Measurements from ENCODE around the gene CTAG1A. TPM values are rescaled to one million over a fixed set of nuclear protein-coding genes. Genes with fewer than 3 reads are reported as not detected.
"Not testable (repeated sequence)": the region's sequence is repeated elsewhere in the genome, so short reads cannot be mapped to it uniquely, and the experiment has no call there.

Gene CTAG1A
- total RNA-seq, 3 donors from 2014 or later: not detected

DNA sequence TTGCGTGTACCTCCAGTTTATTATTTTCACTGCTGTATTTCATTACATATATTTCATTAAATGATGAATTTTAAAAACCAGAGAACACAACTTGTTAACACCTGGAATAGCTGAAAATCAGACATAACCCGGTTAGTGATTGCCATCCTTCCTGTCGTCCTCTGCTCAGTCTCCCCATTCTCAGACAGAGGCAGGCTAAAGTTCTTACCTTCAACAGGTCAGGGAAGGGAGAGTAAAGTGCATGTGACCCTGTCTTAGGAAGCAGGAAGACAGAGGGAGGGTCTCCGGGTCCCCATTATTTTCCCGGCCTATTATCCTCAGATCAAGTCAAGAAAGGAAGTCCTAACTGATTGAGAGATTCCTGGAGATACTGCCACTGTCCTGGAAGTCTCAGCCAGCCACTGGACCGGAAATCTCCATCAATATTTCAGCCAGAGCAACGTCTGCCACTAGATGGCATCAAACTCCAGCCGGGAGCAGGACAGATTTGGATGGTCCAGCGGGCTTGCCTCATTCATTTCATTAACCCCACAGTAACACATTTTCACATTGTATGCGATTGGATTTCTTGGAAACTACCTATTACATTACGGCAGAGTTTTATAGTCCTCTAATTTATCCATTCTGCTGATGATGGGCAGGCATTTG lies 36.0 kb downstream of the CTAG1A start:
- not testable (repeated sequence) for H3K9me3 Mint-ChIP-seq; ATAC-seq; H3K36me3 Mint-ChIP-seq (ENCODE audit: insufficient read depth); H3K4me3 Mint-ChIP-seq; H3K4me1 Mint-ChIP-seq (ENCODE audit: low read depth); DNase-seq; H3K27me3 Mint-ChIP-seq (ENCODE audit: low read depth)

DNA sequence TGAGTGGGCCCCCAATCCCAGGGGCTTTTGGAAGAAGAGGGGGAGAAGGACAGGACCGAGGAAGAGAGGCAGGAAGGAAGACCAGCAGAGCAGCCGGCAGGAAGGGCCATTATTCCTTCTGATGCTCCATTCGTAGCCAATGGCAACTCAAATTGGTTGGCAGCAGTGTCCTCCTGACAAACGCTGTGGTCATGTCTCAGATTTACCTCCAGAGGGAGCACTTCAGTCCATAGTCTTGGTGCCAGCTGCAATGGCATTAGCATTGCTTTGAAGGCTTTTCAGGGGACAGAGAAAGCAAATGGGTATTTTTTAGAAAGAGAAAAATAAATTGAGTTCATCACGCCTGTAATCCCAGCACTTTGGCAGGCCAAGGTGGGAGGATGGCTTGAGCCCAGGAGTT lies 44.0 kb downstream of the CTAG1A start:
- ATAC-seq: peak; percentile 55 to 66
- H3K27me3 Mint-ChIP-seq (ENCODE audit: low read depth); H3K9me3 Mint-ChIP-seq; H3K4me3 Mint-ChIP-seq; H3K4me1 Mint-ChIP-seq (ENCODE audit: low read depth); H3K36me3 Mint-ChIP-seq (ENCODE audit: insufficient read depth); DNase-seq: not testable (repeated sequence)

DNA sequence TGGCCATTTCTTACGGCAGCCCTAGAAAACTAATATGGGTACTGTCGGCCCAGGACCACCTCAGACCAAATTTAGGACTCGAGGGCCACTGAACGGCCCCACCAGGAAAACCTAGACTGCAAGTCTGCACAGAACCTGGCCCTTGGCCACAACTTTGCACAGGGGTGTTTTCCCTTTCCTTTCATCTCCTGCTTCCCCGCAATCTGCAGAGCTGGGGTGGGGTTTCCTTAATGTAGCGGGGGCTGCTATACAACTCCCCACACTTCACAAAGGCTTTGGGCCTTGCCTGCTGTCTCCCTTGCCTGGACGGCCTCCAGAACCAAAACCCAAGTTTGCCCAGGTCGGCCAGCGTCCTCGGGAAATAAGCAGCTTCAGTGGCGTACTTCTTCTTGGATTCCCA lies 46.0 kb downstream of the CTAG1A start:
- not testable (repeated sequence) for H3K9me3 Mint-ChIP-seq; H3K4me1 Mint-ChIP-seq (ENCODE audit: low read depth); ATAC-seq; H3K36me3 Mint-ChIP-seq (ENCODE audit: insufficient read depth); DNase-seq; H3K27me3 Mint-ChIP-seq (ENCODE audit: low read depth); H3K4me3 Mint-ChIP-seq

DNA sequence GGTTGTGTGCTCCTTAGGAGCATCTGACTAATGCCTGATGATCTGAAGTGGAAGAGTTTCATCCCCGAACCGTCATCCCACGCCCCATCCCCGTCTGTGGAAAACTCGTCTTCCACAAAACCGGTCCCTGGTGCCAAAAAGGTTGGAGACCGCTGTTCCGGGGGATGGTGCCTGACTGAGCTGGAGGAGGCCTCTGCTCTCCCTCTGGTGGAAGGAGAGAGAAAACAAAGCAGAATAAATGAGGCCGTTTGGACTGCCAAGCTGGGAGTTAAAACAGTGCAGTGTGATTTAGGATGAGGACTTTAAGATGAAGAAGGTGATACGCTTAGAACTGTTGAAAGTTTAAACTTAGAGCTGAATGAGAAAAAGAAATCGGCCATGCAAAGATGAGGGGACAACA lies 48.7 kb downstream of the CTAG1A start:
- H3K36me3 Mint-ChIP-seq (ENCODE audit: insufficient read depth); DNase-seq; H3K4me3 Mint-ChIP-seq; H3K27me3 Mint-ChIP-seq (ENCODE audit: low read depth); ATAC-seq; H3K9me3 Mint-ChIP-seq; H3K4me1 Mint-ChIP-seq (ENCODE audit: low read depth): not testable (repeated sequence)

Other genes with a start within 250 kb of the CTAG1A start
- 100 to 1,000 TPM; 765 to 924 (median 866) TPM for gene FLNA, start 210.5 kb upstream of the CTAG1A start, total RNA-seq
- gene EMD, start 205.8 kb upstream of the CTAG1A start, total RNA-seq: 100 to 1,000 TPM; 107 to 113 (median 111) TPM
- 1,000 to 10,000 TPM; 3,297 to 3,503 (median 3,452) TPM for gene RPL10, start 186.8 kb upstream of the CTAG1A start, total RNA-seq
- gene DNASE1L1, start 175.9 kb upstream of the CTAG1A start, total RNA-seq: 1 to 10 TPM; 4.0 to 7.3 (median 5.1) TPM
- gene TAFAZZIN, start 173.6 kb upstream of the CTAG1A start, total RNA-seq: 10 to 100 TPM; 37.9 to 39.3 (median 38.2) TPM
- gene ATP6AP1, start 156.5 kb upstream of the CTAG1A start, total RNA-seq: 10 to 100 TPM; 33.7 to 42.2 (median 40.8) TPM
- gene GDI1, start 148.0 kb upstream of the CTAG1A start, total RNA-seq: 100 to 1,000 TPM; 107 to 126 (median 116) TPM
- gene FAM50A, start 141.0 kb upstream of the CTAG1A start, total RNA-seq: 10 to 100 TPM; 60.2 to 61.9 (median 61.6) TPM
- gene PLXNA3, start 126.9 kb upstream of the CTAG1A start, total RNA-seq: 10 to 100 TPM; 26.6 to 33.8 (median 27.6) TPM
- 10 to 100 TPM; 76.1 to 89.9 (median 88.1) TPM for gene LAGE3, start 105.9 kb upstream of the CTAG1A start, total RNA-seq
- gene UBL4A, start 98.5 kb upstream of the CTAG1A start, total RNA-seq: 10 to 100 TPM; 51.5 to 63.2 (median 59.1) TPM
- gene SLC10A3, start 94.5 kb upstream of the CTAG1A start, total RNA-seq: 10 to 100 TPM; 31.3 to 32.0 (median 31.9) TPM
- 10 to 100 TPM; 30.4 to 40.7 (median 30.8) TPM for gene FAM3A, start 68.9 kb upstream of the CTAG1A start, total RNA-seq
- 100 to 1,000 TPM; 101 to 105 (median 102) TPM for gene G6PD, start 38.3 kb upstream of the CTAG1A start, total RNA-seq
- 10 to 100 TPM; 44.3 to 51.6 (median 45.3) TPM for gene IKBKG, start 37.5 kb upstream of the CTAG1A start, total RNA-seq
- not detected for gene CTAG1B, start 34.1 kb downstream of the CTAG1A start, total RNA-seq
- gene CTAG2, start 68.4 kb downstream of the CTAG1A start, total RNA-seq: 1 to 10 TPM in 1 of 3 donors, not detected in 2; 6.1 TPM
- 1 to 10 TPM; 1.5 to 2.5 (median 2.0) TPM for gene GAB3, start 165.9 kb downstream of the CTAG1A start, total RNA-seq
- gene DKC1, start 177.7 kb downstream of the CTAG1A start, total RNA-seq: 100 to 1,000 TPM; 269 to 289 (median 286) TPM
- gene MPP1, start 220.4 kb downstream of the CTAG1A start, total RNA-seq: 1 to 10 TPM; 8.0 to 8.8 (median 8.0) TPM
- not detected for gene SMIM9, start 249.5 kb downstream of the CTAG1A start, total RNA-seq

Data from activated T-cell treated with anti-CD3 and anti-CD28 coated beads, Interleukin-2, amount 50 U/mL, for 4 hours (primary cell).